Myocyte (in vitro differentiated cells): ENCODE data around the gene TTC34. TPM values are rescaled to one million over a fixed set of nuclear protein-coding genes. Genes with fewer than 3 reads are reported as not detected.

Source experiments
- DNase-seq: peaks from one replicate; pipeline ENCODE4 v3.0.0-alpha.2; 2012; ENCODE audit warnings: low read depth
- total RNA-seq: library from RNA; depleted of rRNA; stranded (reverse); fragments of >200 nt; gene quantifications from 2 replicates; pipeline ENCODE4 v1.2.3, GENCODE V29; 2014

TTC34 gene
- total RNA-seq, 1 donor from 2014 or later, result 0.32 TPM

GRCh38 chr1:2830761-2831425 lies 29.4 kb upstream of the TTC34 start:
- no peak for DNase-seq

GRCh38 chr1:2829846-2830615 lies 28.5 kb upstream of the TTC34 start:
- DNase-seq, result no peak

- DNase-seq, result no peak
Measured at GRCh38 chr1:2828586-2829250, 27.2 kb upstream of the TTC34 start.

- DNase-seq, result no peak
Measured at GRCh38 chr1:2826736-2827292, 25.3 kb upstream of the TTC34 start.

- DNase-seq, result no peak
Measured at GRCh38 chr1:2826316-2826715, 24.8 kb upstream of the TTC34 start.

GRCh38 chr1:2825487-2826189 lies 24.1 kb upstream of the TTC34 start:
- DNase-seq, result no peak

- DNase-seq, result no peak
Measured at GRCh38 chr1:2824999-2825398, 23.5 kb upstream of the TTC34 start.

GRCh38 chr1:2823921-2824610 lies 22.6 kb upstream of the TTC34 start:
- no peak for DNase-seq

GRCh38 chr1:2822621-2823145 lies 21.2 kb upstream of the TTC34 start:
- no peak for DNase-seq

- DNase-seq, result no peak
Measured at GRCh38 chr1:2821966-2822620, 20.6 kb upstream of the TTC34 start.

GRCh38 chr1:2821373-2821955 lies 20.0 kb upstream of the TTC34 start:
- no peak for DNase-seq

GRCh38 chr1:2820731-2821372 lies 19.4 kb upstream of the TTC34 start:
- no peak for DNase-seq

- DNase-seq, result no peak
Measured at GRCh38 chr1:2819831-2820730, 18.6 kb upstream of the TTC34 start.

GRCh38 chr1:2819429-2819828 lies 17.9 kb upstream of the TTC34 start:
- no peak for DNase-seq

- no peak for DNase-seq
Measured at GRCh38 chr1:2817784-2818564, 16.5 kb upstream of the TTC34 start.

GRCh38 chr1:2816786-2817185 lies 15.3 kb upstream of the TTC34 start:
- DNase-seq, result no peak

GRCh38 chr1:2815551-2815950 lies 14.1 kb upstream of the TTC34 start:
- no peak for DNase-seq
